Activated T-helper 2 cell treated with anti-CD3 and anti-CD28 coated beads, Interferon-gamma antibody, Interleukin-2, Interleukin-4, amounts not matched to agents 10 μg/mL and 5 μg/mL and 100 μg/mL, durations not matched to agents 14 hours and 24 hours and 36 hours (primary cell): ENCODE data around the gene CD300LB. TPM values are rescaled to one million over a fixed set of nuclear protein-coding genes. Genes with fewer than 3 reads are reported as not detected.

Source experiments
- DNase-seq: peaks from one replicate; pipeline ENCODE4 v3.0.0; 2021; ENCODE audit warnings: low spot score
- H3K27ac Mint-ChIP-seq: one replicate; pipeline ENCODE4 v1.8.0; 2021; ENCODE audit warnings: mixed read lengths
- H3K27me3 Mint-ChIP-seq: one replicate; pipeline ENCODE4 v1.8.0; 2021; ENCODE audit warnings: low read depth, mixed read lengths
- H3K36me3 Mint-ChIP-seq: one replicate; pipeline ENCODE4 v1.8.0; 2021; ENCODE audit warnings: low read depth, mixed read lengths
- H3K4me1 Mint-ChIP-seq: one replicate; pipeline ENCODE4 v1.8.0; 2021; ENCODE audit warnings: low read depth, mixed read lengths
- H3K4me3 Mint-ChIP-seq: one replicate; pipeline ENCODE4 v1.8.0; 2021; ENCODE audit warnings: low read depth, mild to moderate bottlenecking, moderate library complexity, mixed read lengths
- H3K9me3 Mint-ChIP-seq: one replicate; pipeline ENCODE4 v1.8.0; 2021; ENCODE audit warnings: mixed read lengths
- intact Hi-C: fragments of 100-400 bp; cut with micrococcal nuclease; formaldehyde crosslinking; loops from one replicate; pipeline ENCODE4 v1.15.1; 2023
- total RNA-seq: library from RNA; stranded (reverse); gene quantifications from 2 replicates; pipeline ENCODE4 v1.2.3, GENCODE V29; 2022

CD300LB gene
- total RNA-seq, 1 donor from 2014 or later = not detected

DNA sequence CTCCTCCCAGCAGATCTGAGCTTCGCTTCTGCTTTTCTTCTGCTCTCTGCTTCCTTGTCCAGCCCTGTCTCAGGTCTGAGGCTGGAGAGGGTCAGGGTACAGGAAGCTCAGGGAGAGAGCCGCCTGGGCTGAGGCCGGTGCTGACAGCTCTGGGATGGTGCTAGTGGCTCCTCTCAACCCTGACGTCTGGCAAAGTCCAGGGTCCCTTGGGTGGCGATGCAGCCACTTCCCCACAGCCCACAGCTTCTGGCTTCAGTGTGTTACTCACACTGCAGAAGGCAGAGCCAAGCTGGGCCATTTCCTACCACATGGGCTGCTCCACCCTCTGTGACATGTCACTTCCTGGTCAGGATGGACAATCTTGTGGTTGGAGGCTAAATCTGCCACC is 14.6 kb upstream of the CD300LB start, which contains the start of gene CD300C:
Gene CD300C (minus strand): TSS at position 273 of the 388 bp plus-strand sequence. CDS start 333 bp downstream, outside the sequence.
- H3K9me3 Mint-ChIP-seq = no peaks in the 10 kb centered on the region
- H3K4me3 Mint-ChIP-seq = no peak within 1 kb of the TSS
- peaks cover 12% of the 10 kb centered on the region for H3K4me1 Mint-ChIP-seq

DNA sequence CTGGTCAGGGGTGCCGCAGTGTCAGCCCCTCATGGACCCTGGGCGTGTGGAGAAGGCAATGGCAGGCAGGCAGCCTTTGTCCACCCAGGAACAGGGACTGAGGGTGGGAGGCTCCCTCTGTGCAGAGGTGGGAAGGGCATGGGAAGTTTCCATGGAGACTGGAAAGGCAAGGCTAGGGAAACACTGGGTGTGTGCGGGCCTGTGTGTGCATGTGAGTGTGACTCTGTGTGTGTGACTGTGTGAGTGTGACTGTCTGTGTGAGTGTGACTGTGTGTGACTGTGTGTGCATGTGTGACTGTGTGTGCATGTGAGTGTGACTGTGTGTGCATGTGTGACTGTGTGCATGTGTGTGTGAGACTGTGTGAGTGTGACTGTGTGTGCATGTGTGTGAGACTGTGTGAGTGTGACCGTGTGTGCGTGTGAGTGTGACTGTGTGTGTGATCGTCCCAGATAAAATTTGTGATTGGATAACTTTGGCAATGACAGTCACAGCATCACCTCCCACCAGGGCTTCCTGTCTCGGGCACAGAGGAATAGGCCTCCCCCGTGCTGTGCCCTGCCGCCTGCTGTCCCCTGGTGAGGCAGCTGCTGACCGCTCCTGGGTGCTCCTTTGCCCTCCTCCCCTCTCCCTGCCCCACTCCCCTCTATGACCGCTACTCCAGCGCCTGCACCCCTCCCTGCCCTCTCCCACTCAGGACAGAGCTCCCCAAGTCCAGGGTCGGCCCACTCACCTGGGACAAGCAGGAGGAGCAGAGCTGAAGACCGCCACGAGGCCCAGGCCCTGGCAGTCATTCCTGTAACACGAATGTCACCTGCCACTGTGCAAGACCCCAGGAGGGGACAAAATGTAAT is 13.9 kb upstream of the CD300LB start:
- intact Hi-C loops = no loop called here
- Mint-ChIP-seq H3K4me3 (no peak overlapping the region), H3K27me3 (no peaks in the 10 kb centered on the region), H3K27ac (no peak overlapping the region), H3K36me3 (no peaks in the 10 kb centered on the region), H3K4me1 (peaks cover 12% of the 10 kb centered on the region), H3K9me3 (no peaks in the 10 kb centered on the region)
- DNase-seq = no peak

More for the DNA sequence above, 14.6 kb upstream of the CD300LB start, which contains the start of gene CD300C:
- Mint-ChIP-seq H3K36me3 (no peaks in the 10 kb centered on the region), H3K27me3 (no peaks in the 10 kb centered on the region), H3K27ac (no peak within 1 kb of the TSS)
- intact Hi-C loops = no loop called here
- no peak for DNase-seq

DNA sequence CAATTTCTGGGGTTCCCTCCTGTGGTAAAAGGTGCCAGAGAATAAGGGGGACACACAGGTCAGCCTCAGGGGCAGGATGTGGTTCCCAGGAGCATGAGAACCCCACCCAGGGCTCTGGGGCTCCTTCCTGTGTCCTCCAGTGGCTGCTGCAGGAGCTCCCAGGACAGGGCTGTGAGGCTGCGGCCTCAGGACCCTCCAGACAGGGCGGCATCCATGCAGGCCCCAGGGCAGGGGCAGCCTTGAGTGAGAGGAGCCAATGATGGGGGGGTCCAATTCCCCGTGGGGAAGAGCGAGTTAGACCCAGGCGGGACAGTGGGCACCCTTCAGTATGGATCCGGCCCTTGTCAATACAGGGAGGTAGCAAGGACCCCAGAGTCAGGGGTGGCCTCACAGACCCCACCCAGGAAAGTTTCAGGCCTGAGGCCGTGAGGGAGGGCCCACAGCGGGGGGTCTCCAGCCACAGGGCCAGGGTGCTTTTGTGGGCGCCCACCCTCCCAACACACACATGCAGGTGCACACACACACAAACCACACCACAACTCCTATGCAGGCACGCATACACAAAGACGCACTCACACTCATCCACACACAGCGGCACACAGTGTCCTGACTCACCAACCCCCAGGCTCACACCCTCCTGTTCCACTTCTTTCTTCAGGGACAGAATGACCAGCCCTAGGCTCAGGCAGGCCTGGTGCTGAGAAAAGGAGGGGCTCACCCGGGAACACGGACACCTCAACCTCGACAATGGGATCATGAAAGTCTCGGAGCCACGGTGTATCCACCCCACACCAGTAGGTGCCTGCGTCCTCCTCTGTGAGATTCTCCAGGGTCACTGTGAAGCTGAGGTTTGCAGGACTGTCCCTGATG is 12.9 kb upstream of the CD300LB start:
- H3K4me1 Mint-ChIP-seq = peaks cover 12% of the 10 kb centered on the region
- intact Hi-C loops = no loop called here

DNA sequence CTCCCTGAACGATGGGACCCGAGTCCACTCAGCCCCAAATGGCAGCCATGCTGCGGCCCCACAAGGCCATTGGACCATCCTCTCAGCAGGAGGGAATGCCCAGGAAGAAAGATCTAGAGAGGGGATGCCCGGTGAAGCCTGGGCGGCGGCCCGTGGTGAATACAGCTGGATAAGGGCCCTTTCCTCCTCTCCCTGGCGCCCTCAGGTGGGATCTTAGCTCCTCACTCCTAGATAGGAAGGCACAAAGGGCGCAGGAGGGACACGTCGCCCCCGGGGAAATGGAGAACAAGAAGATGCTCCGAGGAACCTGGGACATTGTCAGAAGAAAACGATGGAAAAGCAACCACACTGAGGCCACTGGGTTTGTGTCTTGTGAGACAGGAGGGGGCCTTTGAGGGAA is 12.1 kb upstream of the CD300LB start:
- H3K27ac Mint-ChIP-seq = no peak overlapping the region

More for the DNA sequence above, 12.9 kb upstream of the CD300LB start:
- Mint-ChIP-seq H3K4me3 (no peak overlapping the region), H3K9me3 (no peaks in the 10 kb centered on the region), H3K27me3 (no peaks in the 10 kb centered on the region), H3K27ac (no peak overlapping the region), H3K36me3 (no peaks in the 10 kb centered on the region)
- no peak for DNase-seq

DNA sequence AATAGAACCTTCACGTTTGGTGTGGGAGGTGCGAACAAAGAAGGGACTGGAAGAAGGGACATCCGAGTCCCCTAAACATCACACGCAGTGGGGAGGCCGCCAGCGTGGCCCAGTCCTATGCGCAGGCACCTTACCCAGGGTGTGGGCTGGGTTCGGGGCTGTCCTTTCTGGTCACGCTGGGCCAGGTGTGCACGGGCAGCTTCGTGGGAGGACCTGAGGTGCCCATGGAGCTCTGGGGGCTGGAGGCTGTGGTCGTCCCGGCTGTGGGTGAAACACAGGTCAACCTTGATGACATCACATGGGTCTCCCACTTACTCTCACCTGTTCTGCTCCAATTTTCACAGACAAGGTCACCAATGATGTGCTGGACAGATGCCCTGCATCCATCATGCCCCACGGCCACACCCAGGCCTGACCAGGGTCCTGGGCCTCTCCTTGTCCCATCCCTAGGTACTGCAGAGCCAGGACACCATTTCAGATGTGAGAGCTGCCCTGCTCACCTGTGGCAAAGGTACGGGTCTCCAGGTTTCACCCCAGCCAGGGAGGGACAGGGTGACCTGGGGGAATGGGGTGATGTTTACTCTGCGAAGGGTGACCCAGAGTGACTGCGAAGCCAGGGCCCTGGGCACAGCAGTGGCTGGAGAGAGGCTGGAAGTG is 11.6 kb upstream of the CD300LB start:
- Mint-ChIP-seq H3K4me1 (peaks cover 6% of the 10 kb centered on the region), H3K36me3 (no peaks in the 10 kb centered on the region), H3K27ac (no peak overlapping the region), H3K9me3 (no peaks in the 10 kb centered on the region), H3K4me3 (no peak overlapping the region), H3K27me3 (peaks cover 5% of the 10 kb centered on the region)
- DNase-seq = no peak
- intact Hi-C loops = no loop called here

More for the DNA sequence above, 12.1 kb upstream of the CD300LB start:
- Mint-ChIP-seq H3K9me3 (no peaks in the 10 kb centered on the region), H3K4me3 (no peak overlapping the region), H3K27me3 (peaks cover under 1% of the 10 kb centered on the region), H3K36me3 (no peaks in the 10 kb centered on the region), H3K4me1 (peaks cover 12% of the 10 kb centered on the region)
- intact Hi-C loops = no loop called here
- DNase-seq = no peak

DNA sequence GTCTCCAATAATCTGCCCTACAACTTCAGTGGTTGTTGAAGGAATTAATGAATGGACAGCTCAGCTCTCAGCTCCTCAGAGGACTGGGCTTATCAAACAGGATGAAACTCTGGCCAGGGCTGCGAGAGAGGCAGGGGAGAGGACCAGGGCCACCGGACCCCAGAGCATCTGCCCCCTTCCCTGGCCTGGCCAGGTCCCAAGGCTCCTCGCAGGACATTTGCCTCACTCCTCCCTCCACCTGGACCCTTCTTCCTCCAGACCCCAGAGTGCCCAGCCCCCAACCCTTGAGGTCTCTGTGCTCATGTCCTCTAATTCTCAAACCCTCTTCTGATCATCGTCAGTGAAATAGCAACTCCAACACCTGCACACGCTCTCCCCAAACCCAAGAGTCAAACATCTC is 10.9 kb upstream of the CD300LB start:
- Mint-ChIP-seq H3K9me3 (no peaks in the 10 kb centered on the region), H3K4me1 (peaks cover 3% of the 10 kb centered on the region), H3K27me3 (peaks cover 6% of the 10 kb centered on the region), H3K27ac (no peak overlapping the region), H3K4me3 (no peak overlapping the region), H3K36me3 (no peaks in the 10 kb centered on the region)
- no peak for DNase-seq
- intact Hi-C loops = no loop called here

DNA sequence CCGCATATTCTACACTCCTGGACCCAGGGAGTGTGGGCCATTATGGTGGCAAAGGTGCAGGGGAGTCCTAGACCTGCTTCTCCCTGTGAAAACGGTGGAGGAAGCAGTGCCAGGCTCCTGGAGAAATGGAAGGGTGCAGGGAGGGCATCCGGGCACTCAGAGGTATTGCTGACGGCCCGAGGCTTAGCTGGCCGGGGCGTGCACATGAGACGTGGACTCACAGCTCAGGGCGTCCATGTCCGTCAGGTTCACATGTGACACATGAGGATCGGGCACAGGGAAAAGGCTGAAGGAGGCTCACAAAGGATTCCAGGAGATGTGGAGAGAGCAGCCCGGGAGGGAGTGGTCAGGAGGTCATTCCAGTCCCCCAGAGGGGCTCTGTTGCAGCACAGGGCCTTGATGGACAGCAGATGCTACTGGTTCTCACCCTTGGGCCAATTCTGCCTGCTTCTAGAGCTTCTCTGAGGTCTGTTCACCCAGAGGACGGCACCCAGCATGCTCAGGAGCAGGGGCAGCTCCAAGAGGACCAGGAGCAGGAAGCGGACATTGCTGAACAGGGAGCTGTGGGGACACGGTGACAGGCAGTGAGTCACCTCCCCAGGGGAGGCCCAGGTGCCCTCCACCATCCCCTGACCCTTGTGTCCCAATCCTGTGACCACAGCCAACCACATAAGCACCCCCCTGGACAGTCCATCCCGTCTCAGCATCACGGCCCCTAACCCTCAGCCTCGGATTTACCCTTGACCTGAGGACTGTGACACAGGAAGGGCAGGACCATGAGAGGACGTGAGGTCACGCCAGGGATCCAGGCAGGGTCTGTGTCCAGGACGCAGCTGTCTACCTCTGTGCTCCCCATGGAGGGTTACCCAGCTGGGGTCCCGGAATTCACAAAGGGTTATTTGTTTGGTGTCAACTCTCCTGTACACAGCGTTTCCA is 10.2 kb upstream of the CD300LB start:
- Mint-ChIP-seq H3K27me3 (peaks cover 13% of the 10 kb centered on the region), H3K9me3 (no peaks in the 10 kb centered on the region), H3K27ac (no peak overlapping the region), H3K36me3 (no peaks in the 10 kb centered on the region), H3K4me1 (peaks cover 3% of the 10 kb centered on the region), H3K4me3 (no peak overlapping the region)
- no peak for DNase-seq
- intact Hi-C loops = no loop called here

DNA sequence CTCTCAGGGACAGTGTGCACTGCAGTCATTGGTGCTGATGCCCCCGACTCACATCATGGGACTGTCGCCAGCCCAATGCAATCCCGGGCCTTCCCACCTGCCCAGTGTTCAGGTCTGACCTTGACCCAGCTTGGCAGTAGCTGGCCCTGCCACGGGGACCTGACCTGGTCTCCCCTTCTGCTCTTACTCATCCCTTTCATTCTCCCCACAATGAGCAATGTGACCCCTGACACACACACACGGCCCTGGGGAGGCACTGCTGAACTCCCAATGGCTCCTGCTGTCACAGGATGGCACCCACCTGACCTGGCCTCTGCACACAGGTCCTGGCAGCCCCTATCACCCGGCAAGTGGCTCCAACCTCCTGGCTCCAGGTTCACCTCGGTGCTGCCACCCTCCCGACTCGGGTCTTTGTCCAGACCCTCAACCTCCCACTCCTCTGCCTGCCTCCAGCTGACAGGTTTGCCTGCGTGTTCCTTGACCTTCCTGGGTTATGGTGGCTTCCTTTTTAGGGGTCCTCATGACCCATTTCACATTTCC is 8.1 kb upstream of the CD300LB start:
- no peak overlapping the region for H3K4me3 Mint-ChIP-seq
- H3K27me3 Mint-ChIP-seq = peaks cover 20% of the 10 kb centered on the region
- no peaks in the 10 kb centered on the region for H3K36me3 Mint-ChIP-seq
- no peaks in the 10 kb centered on the region for H3K4me1 Mint-ChIP-seq
- H3K27ac Mint-ChIP-seq = no peak overlapping the region
- intact Hi-C loops = loop anchor here (10.0 kb wide), 1 partner anchor 235 kb away; no protein-coding TSS in a partner anchor
- DNase-seq = no peak
- no peaks in the 10 kb centered on the region for H3K9me3 Mint-ChIP-seq

DNA sequence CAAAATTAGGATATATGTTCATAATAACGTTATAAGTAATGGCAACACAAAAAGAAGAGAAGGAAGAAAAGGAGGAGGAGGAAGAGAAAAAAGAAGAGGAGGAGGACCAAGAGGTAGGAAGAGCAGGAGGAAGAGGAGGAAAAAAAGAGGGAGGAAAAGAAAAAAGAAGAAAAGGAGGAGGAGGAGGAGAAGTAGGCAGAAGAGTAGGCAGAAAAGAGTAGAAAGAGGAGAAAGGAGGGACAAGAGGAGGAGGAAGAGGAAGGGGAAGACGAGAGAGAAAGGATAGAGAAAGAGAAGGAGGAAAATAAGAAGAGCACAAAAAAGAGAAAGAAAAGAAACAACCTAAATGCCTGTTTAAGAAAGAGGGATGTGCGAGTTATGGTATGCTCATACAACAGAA is 5.6 kb upstream of the CD300LB start:
- Mint-ChIP-seq H3K36me3 (no peaks in the 10 kb centered on the region), H3K27ac (no peak overlapping the region), H3K9me3 (no peaks in the 10 kb centered on the region), H3K27me3 (peaks cover 30% of the 10 kb centered on the region), H3K4me3 (no peak overlapping the region), H3K4me1 (peaks cover 4% of the 10 kb centered on the region)
- no peak for DNase-seq
- intact Hi-C loops = loop anchor here (10.0 kb wide), 1 partner anchor 232 kb away; no protein-coding TSS in a partner anchor

DNA sequence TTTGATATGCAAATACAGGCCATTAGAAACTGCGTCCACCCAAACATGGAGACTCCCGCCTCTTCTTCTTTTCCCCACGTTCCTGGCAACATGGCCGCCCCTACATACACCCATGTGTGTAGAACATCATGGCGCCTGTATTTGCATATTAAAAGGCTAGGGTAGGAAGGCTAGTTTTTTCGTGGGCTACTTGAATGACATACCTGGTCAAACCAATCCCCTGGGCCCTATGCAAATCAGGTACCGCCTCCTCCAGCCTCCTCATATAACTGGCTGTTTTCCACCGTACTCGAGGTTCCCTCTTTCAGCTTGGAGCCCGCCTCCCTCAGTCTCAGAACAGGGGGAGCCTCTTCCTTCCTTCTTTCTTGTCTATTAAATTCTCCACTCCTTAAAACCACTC is 840 bp upstream of the CD300LB start:
- H3K27ac Mint-ChIP-seq = no peak overlapping the region
- no peaks in the 10 kb centered on the region for H3K9me3 Mint-ChIP-seq
- H3K27me3 Mint-ChIP-seq = peaks cover 31% of the 10 kb centered on the region
- H3K4me3 Mint-ChIP-seq = no peak overlapping the region
- DNase-seq = no peak
- peaks cover 7% of the 10 kb centered on the region for H3K4me1 Mint-ChIP-seq
- intact Hi-C loops = loop anchor here (2.0 to 10.0 kb wide), 2 partner anchors 163 to 227 kb away; no protein-coding TSS in a partner anchor
- no peaks in the 10 kb centered on the region for H3K36me3 Mint-ChIP-seq

DNA sequence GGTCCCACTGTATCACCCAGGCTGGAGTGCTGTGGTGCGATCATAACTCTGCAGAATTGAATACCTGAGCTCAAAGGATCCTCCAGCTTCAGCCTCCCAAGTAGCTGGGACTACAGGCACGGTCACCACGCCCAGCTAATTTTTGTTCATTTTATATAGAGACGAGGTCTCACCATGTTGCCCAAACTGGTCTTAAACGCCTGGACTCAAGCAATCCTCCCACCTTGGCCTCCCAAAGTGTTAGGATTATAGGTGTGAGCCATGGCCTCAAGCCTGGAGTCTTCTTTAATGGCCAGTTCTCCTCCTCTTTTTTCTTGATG is 484 bp downstream of the CD300LB start:
- H3K9me3 Mint-ChIP-seq = no peaks in the 10 kb centered on the region
- no peak for DNase-seq
- peaks cover 7% of the 10 kb centered on the region for H3K4me1 Mint-ChIP-seq
- H3K36me3 Mint-ChIP-seq = no peaks in the 10 kb centered on the region
- intact Hi-C loops = loop anchor here (10.0 kb wide), 1 partner anchor 226 kb away; no protein-coding TSS in a partner anchor
- H3K4me3 Mint-ChIP-seq = no peak overlapping the region
- peaks cover 20% of the 10 kb centered on the region for H3K27me3 Mint-ChIP-seq
- H3K27ac Mint-ChIP-seq = no peak overlapping the region
